LHCN-M2 (cell line): Measurements from ENCODE around the gene NEURL3. TPM values are rescaled to one million over a fixed set of nuclear protein-coding genes. Genes with fewer than 3 reads are reported as not detected.
A peak's percentile ranks its signal among the peaks of the same experiment; 100 is the strongest.

ENCODE experiments used
- DNase-seq: peaks from one replicate; pipeline ENCODE4 v3.0.0-alpha.2; 2012; ENCODE audit warnings: low read depth
- total RNA-seq: library from RNA; depleted of rRNA; stranded (reverse); fragments of >200 nt; gene quantifications from 2 replicates; pipeline ENCODE4 v1.2.3, GENCODE V29; 2014

NEURL3 gene
- total RNA-seq, 1 experiment from 2014 or later, result not detected

- DNase-seq, result peak; percentile 33
These were observed 23.0 kb upstream of the NEURL3 start for GRCh38 chr2:96528006-96528699.

GRCh38 chr2:96527286-96528005, 22.3 kb upstream of the NEURL3 start:
- DNase-seq, result no peak

GRCh38 chr2:96526615-96527285, 21.6 kb upstream of the NEURL3 start:
- no peak for DNase-seq

- DNase-seq, result no peak
These were observed 21.0 kb upstream of the NEURL3 start for GRCh38 chr2:96526101-96526591.

GRCh38 chr2:96525211-96525507, 20.0 kb upstream of the NEURL3 start:
- no peak for DNase-seq

- DNase-seq, result no peak
These were observed 19.5 kb upstream of the NEURL3 start for GRCh38 chr2:96524482-96525210.

GRCh38 chr2:96523659-96524481, 18.7 kb upstream of the NEURL3 start:
- DNase-seq, result no peak

- DNase-seq, result no peak
These were observed 17.4 kb upstream of the NEURL3 start for GRCh38 chr2:96522304-96523203.

- no peak for DNase-seq
These were observed 16.1 kb upstream of the NEURL3 start for GRCh38 chr2:96521219-96521618.

GRCh38 chr2:96520697-96521096, 15.5 kb upstream of the NEURL3 start:
- no peak for DNase-seq

- no peak for DNase-seq
These were observed 15.1 kb upstream of the NEURL3 start for GRCh38 chr2:96520231-96520630.

- DNase-seq, result no peak
These were observed 11.9 kb upstream of the NEURL3 start for GRCh38 chr2:96517079-96517478.

- DNase-seq, result no peak
These were observed 9.4 kb upstream of the NEURL3 start for GRCh38 chr2:96514521-96514920.

- DNase-seq, result no peak
These were observed 7.2 kb upstream of the NEURL3 start for GRCh38 chr2:96512341-96512740.

GRCh38 chr2:96511851-96512250, 6.7 kb upstream of the NEURL3 start:
- no peak for DNase-seq

- no peak for DNase-seq
These were observed 5.9 kb upstream of the NEURL3 start for GRCh38 chr2:96510931-96511595.

- no peak for DNase-seq
These were observed 4.7 kb upstream of the NEURL3 start for GRCh38 chr2:96509847-96510230.

GRCh38 chr2:96509114-96509846, 4.1 kb upstream of the NEURL3 start:
- peak; percentile 72 for DNase-seq
